ENCODE measurements around the gene PDZD8. TPM values are rescaled to one million over a fixed set of nuclear protein-coding genes. Genes with fewer than 3 reads are reported as not detected.

Gene PDZD8
- polyA plus RNA-seq, 1 experiment, result 13.6 TPM

- POLR2A ChIA-PET, result no interaction called here
- CTCF ChIA-PET, result interaction anchor here (0.7 to 1.7 kb wide), 3 partner anchors 15 to 60 kb away, joined by 3 read pairs; no protein-coding TSS in a partner anchor
- no peak for DNase-seq (ENCODE audit: low read depth)
- Histone ChIP-seq H3K4me3 (ENCODE audit: low read depth, low read length) (no peak overlapping the region), H3K27me3 (ENCODE audit: control insufficient read depth, insufficient read depth, low read length) (peaks cover 2% of the 10 kb centered on the region; the same call in 1 of the 2 replicates), H3K36me3 (ENCODE audit: control insufficient read depth, insufficient read depth, low read length) (no peaks in the 10 kb centered on the region)
- TF ChIP-seq CTCF (IDR thresholded peaks at IDR 0.05; ENCODE audit: insufficient read depth, low read depth, low read length), result no peak
Measured at GRCh38 chr10:117419921-117420320, 44.7 kb upstream of the PDZD8 start.

- no peak for TF ChIP-seq CTCF (IDR thresholded peaks at IDR 0.05; ENCODE audit: insufficient read depth, low read depth, low read length)
- CTCF ChIA-PET, result interaction anchor here (0.8 to 2.9 kb wide), 3 partner anchors 9 to 16 kb away, joined by 3 to 7 read pairs (median 3); no protein-coding TSS in a partner anchor
- no peak for DNase-seq (ENCODE audit: low read depth)
- H3K27me3 ChIP-seq (ENCODE audit: control insufficient read depth, insufficient read depth, low read length), result peaks cover 2% of the 10 kb centered on the region; the same call in 1 of the 2 replicates
- no peaks in the 10 kb centered on the region for H3K36me3 ChIP-seq (ENCODE audit: control insufficient read depth, insufficient read depth, low read length)
- POLR2A ChIA-PET, result no interaction called here
- no peak overlapping the region for H3K4me3 ChIP-seq (ENCODE audit: low read depth, low read length)
Measured at GRCh38 chr10:117419159-117419558, 43.9 kb upstream of the PDZD8 start.

- H3K4me3 ChIP-seq (ENCODE audit: low read depth, low read length), result no peak overlapping the region
- POLR2A ChIA-PET, result no interaction called here
- DNase-seq (ENCODE audit: low read depth), result no peak
- peaks cover 2% of the 10 kb centered on the region; the same call in 1 of the 2 replicates for H3K27me3 ChIP-seq (ENCODE audit: control insufficient read depth, insufficient read depth, low read length)
- CTCF ChIA-PET, result interaction anchor here (1.7 to 2.9 kb wide), 2 partner anchors 11 to 13 kb away, joined by 3 to 7 read pairs; no protein-coding TSS in a partner anchor
- H3K36me3 ChIP-seq (ENCODE audit: control insufficient read depth, insufficient read depth, low read length), result no peaks in the 10 kb centered on the region
- no peak for TF ChIP-seq CTCF (IDR thresholded peaks at IDR 0.05; ENCODE audit: insufficient read depth, low read depth, low read length)
Measured at GRCh38 chr10:117418121-117418520, 42.9 kb upstream of the PDZD8 start.

GRCh38 chr10:117417196-117417595 lies 42.0 kb upstream of the PDZD8 start:
- POLR2A ChIA-PET, result no interaction called here
- TF ChIP-seq CTCF (IDR thresholded peaks at IDR 0.05; ENCODE audit: insufficient read depth, low read depth, low read length), result no peak
- CTCF ChIA-PET, result interaction anchor here (0.8 to 2.9 kb wide), 3 partner anchors 11 to 64 kb away, joined by 3 to 7 read pairs (median 3); no protein-coding TSS in a partner anchor

GRCh38 chr10:117413928-117414618 lies 38.8 kb upstream of the PDZD8 start:
- Histone ChIP-seq H3K4me3 (ENCODE audit: low read depth, low read length) (no peak overlapping the region), H3K36me3 (ENCODE audit: control insufficient read depth, insufficient read depth, low read length) (no peaks in the 10 kb centered on the region), H3K27me3 (ENCODE audit: control insufficient read depth, insufficient read depth, low read length) (no peaks in the 10 kb centered on the region)
- CTCF ChIA-PET, result interaction anchor here (0.6 to 0.8 kb wide), 2 partner anchors 13 to 28 kb away, joined by 3 read pairs; no protein-coding TSS in a partner anchor
- TF ChIP-seq CTCF (IDR thresholded peaks at IDR 0.05; ENCODE audit: insufficient read depth, low read depth, low read length), result no peak
- POLR2A ChIA-PET, result interaction anchor here (0.7 kb wide), 1 partner anchor 152 kb away, joined by 3 read pairs; no protein-coding TSS in a partner anchor
- no peak for DNase-seq (ENCODE audit: low read depth)

More at GRCh38 chr10:117417196-117417595, 42.0 kb upstream of the PDZD8 start:
- no peak overlapping the region for H3K4me3 ChIP-seq (ENCODE audit: low read depth, low read length)
- H3K27me3 ChIP-seq (ENCODE audit: control insufficient read depth, insufficient read depth, low read length), result no peaks in the 10 kb centered on the region
- no peak for DNase-seq (ENCODE audit: low read depth)
- H3K36me3 ChIP-seq (ENCODE audit: control insufficient read depth, insufficient read depth, low read length), result no peaks in the 10 kb centered on the region
